AG04450 (cell line): ENCODE data around the gene USP7. TPM values are rescaled to one million over a fixed set of nuclear protein-coding genes. Genes with fewer than 3 reads are reported as not detected.
"Not testable (repeated sequence)": the region's sequence is repeated elsewhere in the genome, so short reads cannot be mapped to it uniquely, and the experiment has no call there.

Experiments
- CTCF ChIA-PET: fragments of 300-600, 350-600 bp; formaldehyde crosslinking; extraction: SDS; loops from one replicate; lab custom pipeline; 2022; ENCODE audit warnings: antibody characterized with exemption, inconsistent platforms; lab: Charles Lee
- POLR2A ChIA-PET: fragments of 350-600 bp; formaldehyde crosslinking; extraction: SDS; loops from one replicate; lab custom pipeline; 2021; ENCODE audit warnings: antibody characterized with exemption, inconsistent platforms; lab: Yijun Ruan, JAX
- DNase-seq: peaks from one replicate; pipeline ENCODE4 v3.0.0-alpha.2; 2011; ENCODE audit warnings: low read depth, low spot score
- H3K27ac ChIP-seq: one replicate; pipeline ENCODE4 v1.5.1; 2012; ENCODE audit warnings: low read depth, low read length, control low read depth
- H3K27me3 ChIP-seq: one replicate; pipeline ENCODE4 v1.6.0; 2012; ENCODE audit warnings: low read length; ENCODE audit not compliant: control insufficient read depth, insufficient read depth
- H3K4me3 ChIP-seq: 2 replicates; pipeline ENCODE4 v1.5.1; 2011; ENCODE audit warnings: mild to moderate bottlenecking, low read depth, low read length, control low read depth
- H3K9me3 ChIP-seq: 2 replicates; pipeline ENCODE4 v1.5.1; 2012; ENCODE audit warnings: low read length; ENCODE audit not compliant: control insufficient read depth, insufficient read depth
- polyA plus RNA-seq: library from polyadenylated mRNA; depleted of rRNA; stranded (reverse); fragments of >200 nt; gene quantifications from 2 replicates; pipeline ENCODE4 v1.2.3, GENCODE V29; 2011
- TF ChIP-seq, protein P1 (sequence below): IDR thresholded peaks from 2 replicates; pipeline ENCODE4 v1.5.1; 2011; ENCODE audit warnings: low read depth, low read length, control low read depth, inconsistent platforms

The USP7 gene
- polyA plus RNA-seq, 1 experiment = 26.9 TPM

DNA sequence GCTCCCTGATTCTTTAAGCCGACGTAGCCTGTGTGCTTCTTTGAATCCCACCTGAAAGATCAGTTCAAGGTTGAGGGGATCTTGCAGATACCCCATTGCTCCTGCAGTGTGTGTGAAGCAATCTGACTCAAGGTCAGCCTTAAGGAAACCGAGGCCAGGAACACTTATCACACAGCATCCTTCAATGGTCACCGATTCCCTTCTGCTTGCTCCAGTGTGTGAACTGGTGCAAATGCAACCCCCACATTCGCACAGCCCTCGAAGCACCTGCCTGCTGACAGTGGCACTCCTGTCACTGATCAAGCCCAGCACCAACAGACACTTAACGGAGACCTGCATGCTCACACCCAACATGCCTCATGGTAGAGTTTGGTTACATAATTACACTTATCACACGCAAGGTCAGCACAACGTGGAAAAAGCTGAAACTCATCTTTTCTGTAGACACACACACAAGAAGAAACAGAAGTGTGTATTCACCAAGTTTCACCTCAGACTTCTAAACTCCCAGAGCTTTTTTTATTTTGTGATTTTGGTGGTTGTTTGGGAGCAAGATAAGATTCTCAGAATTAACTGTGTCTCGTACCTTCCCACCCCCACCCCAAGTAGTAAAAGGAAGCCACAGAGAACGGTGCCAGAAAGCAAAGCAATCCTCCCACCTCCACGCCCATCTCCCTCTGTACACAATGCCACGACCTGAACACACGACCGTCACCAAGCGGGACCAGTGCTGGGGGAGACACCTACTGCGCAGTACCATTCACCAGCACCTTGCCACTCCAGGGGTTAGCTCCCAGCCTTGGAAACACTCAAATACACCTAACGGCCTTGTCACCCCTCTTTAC lies 44.4 kb downstream of the USP7 start:
- H3K27me3 ChIP-seq = no peaks in the 10 kb centered on the region
- ChIA-PET CTCF (interaction anchor here (2.3 kb wide), 1 partner anchor 89 kb away, joined by 8 read pairs; no protein-coding TSS in a partner anchor), POLR2A (no interaction called here)
- TF ChIP-seq, protein P1, sequence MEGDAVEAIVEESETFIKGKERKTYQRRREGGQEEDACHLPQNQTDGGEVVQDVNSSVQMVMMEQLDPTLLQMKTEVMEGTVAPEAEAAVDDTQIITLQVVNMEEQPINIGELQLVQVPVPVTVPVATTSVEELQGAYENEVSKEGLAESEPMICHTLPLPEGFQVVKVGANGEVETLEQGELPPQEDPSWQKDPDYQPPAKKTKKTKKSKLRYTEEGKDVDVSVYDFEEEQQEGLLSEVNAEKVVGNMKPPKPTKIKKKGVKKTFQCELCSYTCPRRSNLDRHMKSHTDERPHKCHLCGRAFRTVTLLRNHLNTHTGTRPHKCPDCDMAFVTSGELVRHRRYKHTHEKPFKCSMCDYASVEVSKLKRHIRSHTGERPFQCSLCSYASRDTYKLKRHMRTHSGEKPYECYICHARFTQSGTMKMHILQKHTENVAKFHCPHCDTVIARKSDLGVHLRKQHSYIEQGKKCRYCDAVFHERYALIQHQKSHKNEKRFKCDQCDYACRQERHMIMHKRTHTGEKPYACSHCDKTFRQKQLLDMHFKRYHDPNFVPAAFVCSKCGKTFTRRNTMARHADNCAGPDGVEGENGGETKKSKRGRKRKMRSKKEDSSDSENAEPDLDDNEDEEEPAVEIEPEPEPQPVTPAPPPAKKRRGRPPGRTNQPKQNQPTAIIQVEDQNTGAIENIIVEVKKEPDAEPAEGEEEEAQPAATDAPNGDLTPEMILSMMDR = no peak
- H3K27ac ChIP-seq = no peak overlapping the region
- H3K4me3 ChIP-seq = no peak overlapping the region
- no peak for DNase-seq
- H3K9me3 ChIP-seq = no peaks in the 10 kb centered on the region

- POLR2A ChIA-PET, H3K27me3 ChIP-seq, H3K27ac ChIP-seq, DNase-seq, H3K4me3 ChIP-seq, H3K9me3 ChIP-seq: not testable (repeated sequence)
- CTCF ChIA-PET = interaction anchor here (2.3 kb wide), 1 partner anchor 91 kb away, joined by 8 read pairs; no protein-coding TSS in a partner anchor
Observed at GRCh38 chr16:8917336-8917735, 46.4 kb downstream of the USP7 start.

GRCh38 chr16:8916541-8917225 lies 47.0 kb downstream of the USP7 start:
- ChIA-PET CTCF (interaction anchor here (0.7 to 1.2 kb wide), 2 partner anchors 92 to 123 kb away, joined by 4 read pairs; no protein-coding TSS in a partner anchor), POLR2A (no interaction called here)
- H3K27ac ChIP-seq = no peak overlapping the region
- no peak for DNase-seq
- no peaks in the 10 kb centered on the region for H3K9me3 ChIP-seq
- TF ChIP-seq, protein P1 = no peak
- H3K4me3 ChIP-seq = no peak overlapping the region
- H3K27me3 ChIP-seq = no peaks in the 10 kb centered on the region

GRCh38 chr16:8915722-8916301 lies 47.9 kb downstream of the USP7 start:
- CTCF ChIA-PET = interaction anchor here (1.2 kb wide), 1 partner anchor 93 kb away, joined by 4 read pairs; no protein-coding TSS in a partner anchor
- TF ChIP-seq, protein P1 = no peak

DNA sequence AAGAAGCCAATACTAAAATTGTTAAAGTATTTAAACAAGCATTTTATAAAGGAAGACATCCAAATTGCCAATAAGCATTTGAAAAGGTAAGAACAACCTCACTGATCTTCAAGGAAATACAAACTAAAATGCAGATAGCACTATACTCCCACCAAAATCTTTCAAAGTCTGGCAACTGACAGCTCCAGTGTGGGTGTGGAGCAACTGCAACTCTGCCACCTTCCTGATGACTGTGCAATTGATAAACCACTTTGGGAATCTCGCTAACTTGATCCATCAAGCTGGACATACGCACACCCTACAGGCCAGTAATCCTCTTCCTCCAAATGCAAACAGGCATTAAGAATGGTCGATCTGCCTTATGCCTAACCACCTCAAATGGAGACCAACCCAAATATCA lies 49.6 kb downstream of the USP7 start:
- Histone ChIP-seq H3K9me3 (no peaks in the 10 kb centered on the region), H3K27me3 (no peaks in the 10 kb centered on the region), H3K27ac (no peak overlapping the region), H3K4me3 (no peak overlapping the region)
- POLR2A ChIA-PET = no interaction called here
- CTCF ChIA-PET = interaction anchor here (1.5 kb wide), 1 partner anchor 347 kb away, joined by 3 read pairs; no protein-coding TSS in a partner anchor
- TF ChIP-seq, protein P1 = no peak
- DNase-seq = no peak

More at GRCh38 chr16:8915722-8916301, 47.9 kb downstream of the USP7 start:
- no peak for DNase-seq
- H3K27me3 ChIP-seq = no peaks in the 10 kb centered on the region
- no peak overlapping the region for H3K4me3 ChIP-seq
- POLR2A ChIA-PET = no interaction called here
- H3K27ac ChIP-seq = no peak overlapping the region
- H3K9me3 ChIP-seq = no peaks in the 10 kb centered on the region
